Germinal center (tissue), 1 donor: ENCODE results near the gene AFTPH.

Experiments used
- DNase-seq: peaks from one replicate; pipeline ENCODE4 v3.0.0; 2012; ENCODE audit warnings: mixed read lengths, low spot score

The AFTPH gene

GRCh38 chr2:64612575-64613195 lies 88.6 kb downstream of the AFTPH start:
- DNase-seq, result no peak

- no peak for DNase-seq
Observed at GRCh38 chr2:64613276-64613675, 89.1 kb downstream of the AFTPH start.

GRCh38 chr2:64615192-64615763 lies 91.2 kb downstream of the AFTPH start:
- no peak for DNase-seq

GRCh38 chr2:64615844-64616536 lies 91.9 kb downstream of the AFTPH start:
- no peak for DNase-seq

- DNase-seq, result no peak
Observed at GRCh38 chr2:64617631-64618151, 93.6 kb downstream of the AFTPH start.

- DNase-seq, result no peak
Observed at GRCh38 chr2:64620661-64621060, 96.5 kb downstream of the AFTPH start.

- no peak for DNase-seq
Observed at GRCh38 chr2:64622443-64623241, 98.5 kb downstream of the AFTPH start.

GRCh38 chr2:64623242-64623850 lies 99.2 kb downstream of the AFTPH start:
- DNase-seq, result no peak

- no peak for DNase-seq
Observed at GRCh38 chr2:64624108-64624610, 100.0 kb downstream of the AFTPH start.

- no peak for DNase-seq
Observed at GRCh38 chr2:64624862-64625261, 100.7 kb downstream of the AFTPH start.

GRCh38 chr2:64625299-64626145 lies 101.4 kb downstream of the AFTPH start:
- DNase-seq, result no peak

- DNase-seq, result no peak
Observed at GRCh38 chr2:64626146-64626809, 102.2 kb downstream of the AFTPH start.

- DNase-seq, result no peak
Observed at GRCh38 chr2:64626963-64627760, 103.0 kb downstream of the AFTPH start.

GRCh38 chr2:64627860-64628841 lies 104.0 kb downstream of the AFTPH start:
- DNase-seq, result no peak

- no peak for DNase-seq
Observed at GRCh38 chr2:64629329-64629781, 105.2 kb downstream of the AFTPH start.

- no peak for DNase-seq
Observed at GRCh38 chr2:64629875-64630274, 105.7 kb downstream of the AFTPH start.

- no peak for DNase-seq
Observed at GRCh38 chr2:64630752-64631151, 106.6 kb downstream of the AFTPH start.

GRCh38 chr2:64631771-64632170 lies 107.6 kb downstream of the AFTPH start:
- no peak for DNase-seq
